Body of pancreas (tissue), 4 donors: Measurements from ENCODE around the gene SH2B3. TPM values are rescaled to one million over a fixed set of nuclear protein-coding genes. Genes with fewer than 3 reads are reported as not detected.
"Not testable (repeated sequence)": the region's sequence is repeated elsewhere in the genome, so short reads cannot be mapped to it uniquely, and the experiment has no call there.

Experiments used
- ATAC-seq: fragments of 150-250 bp; one replicate; pipeline ENCODE4 v1.9.1; 2016
- DNase-seq, 4 donors: peaks; one replicate each; pipeline ENCODE4 v3.0.0-alpha.2; 2019
- H3K27ac ChIP-seq, 4 donors: fragments of 200-600 bp; sonication (generic); 1 replicate in 3 of 4; 2 replicates in 1 of 4; pipeline versions ENCODE4 v1.5.1 to v1.6.1; 2016 to 2019; ENCODE audit warnings: mild to moderate bottlenecking in 1 of 4, mixed read lengths in 1 of 4, moderate library complexity in 1 of 4
- H3K27me3 ChIP-seq, 2 donors: fragments of 200-600 bp; sonication (generic); one replicate each; pipeline ENCODE4 v1.6.0; 2016; ENCODE audit warnings: mild to moderate bottlenecking in 1 of 2
- H3K36me3 ChIP-seq, 2 donors: fragments of 200-600 bp; sonication (generic); replicated peaks in 1 of 2; 2 replicates each; pipeline ENCODE4 v1.5.1; 2016; ENCODE audit warnings: low read depth in 2 of 2; ENCODE audit not compliant: insufficient read depth in 1 of 2
- H3K4me1 ChIP-seq: fragments of 200-600 bp; sonication (generic); one replicate; pipeline ENCODE4 v1.6.0; 2016
- H3K4me3 ChIP-seq, 2 donors: fragments of 200-600 bp; sonication (generic); 1 replicate in 1 of 2; 2 replicates in 1 of 2; pipeline ENCODE4 v1.5.1; 2016 to 2019
- H3K9me3 ChIP-seq, 3 donors: fragments of 200-600 bp; sonication (generic); 1 replicate in 2 of 3; 2 replicates in 1 of 3; pipeline ENCODE4 v1.5.1; 2016
- CTCF ChIP-seq, 7 experiments: fragments of 450-650 bp in 4 of 7; fragments of 200-600 bp in 3 of 7; sonication (generic) in 3 of 7; IDR thresholded peaks; one replicate each; pipeline ENCODE4 v1.5.1; 2016 to 2019; ENCODE audit warnings: antibody characterized with exemption in 7 of 7
- POLR2A ChIP-seq, 3 donors: fragments of 450-650 bp; IDR thresholded peaks; one replicate each; pipeline ENCODE4 v1.6.1; 2016; ENCODE audit warnings: antibody characterized with exemption in 3 of 3, mild to moderate bottlenecking in 2 of 3
- WGBS, 2 donors: methylation state at CpG; one replicate each; pipeline ENCODE4 v1.1.5; 2017; 5-methylcytosine and 5-hydroxymethylcytosine counted together
- intact Hi-C: fragments of 100-400 bp; cut with DNase I; formaldehyde crosslinking; loops from one replicate; pipeline ENCODE4 v1.15.1; 2023
- total RNA-seq, 2 donors: library from RNA; depleted of rRNA; stranded (reverse); fragments of >200 nt; gene quantifications; one replicate each; pipeline ENCODE4 v1.1.0, GENCODE V29; 2016

SH2B3 gene
- total RNA-seq, 2 donors from 2014 or later: 23.1 to 41.9 TPM

DNA sequence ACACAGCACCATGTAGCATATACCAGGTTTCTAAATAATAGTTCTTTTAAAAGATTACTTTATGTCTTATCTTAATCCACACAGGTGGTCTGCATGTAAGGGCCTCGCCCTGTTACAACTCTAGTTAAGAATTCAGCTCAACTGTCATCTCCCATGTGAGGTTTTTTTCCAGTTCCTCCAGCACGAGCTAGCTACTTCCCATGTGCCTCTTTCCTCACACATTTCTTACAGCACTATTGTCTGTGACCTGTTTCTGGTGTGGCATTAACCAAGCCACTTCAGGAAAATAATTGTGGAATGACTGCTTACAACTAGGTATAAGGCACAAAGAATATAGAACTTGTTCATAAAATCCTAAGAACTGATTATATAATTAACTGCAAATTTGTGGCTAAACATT lies 65.5 kb downstream of the SH2B3 start:
- H3K27ac ChIP-seq: no peak overlapping the region
- H3K9me3 ChIP-seq: no peaks in the 10 kb centered on the region
- H3K4me3 ChIP-seq: no peak overlapping the region
- WGBS, 2 donors: 22 to 39% methylated on average over 2 of the region's 2 CpGs
- DNase-seq (no peak), ATAC-seq (no peak)
- TF ChIP-seq CTCF (IDR thresholded peaks at IDR 0.05): no peak
- TF ChIP-seq POLR2A (IDR thresholded peaks at IDR 0.05): no peak
- intact Hi-C loops: no loop called here
- H3K27me3 ChIP-seq: no peaks in the 10 kb centered on the region
- peaks cover 17% of the 10 kb centered on the region for H3K4me1 ChIP-seq
- peaks cover 0 to 13% of the 10 kb centered on the region in 2 donors for H3K36me3 ChIP-seq

DNA sequence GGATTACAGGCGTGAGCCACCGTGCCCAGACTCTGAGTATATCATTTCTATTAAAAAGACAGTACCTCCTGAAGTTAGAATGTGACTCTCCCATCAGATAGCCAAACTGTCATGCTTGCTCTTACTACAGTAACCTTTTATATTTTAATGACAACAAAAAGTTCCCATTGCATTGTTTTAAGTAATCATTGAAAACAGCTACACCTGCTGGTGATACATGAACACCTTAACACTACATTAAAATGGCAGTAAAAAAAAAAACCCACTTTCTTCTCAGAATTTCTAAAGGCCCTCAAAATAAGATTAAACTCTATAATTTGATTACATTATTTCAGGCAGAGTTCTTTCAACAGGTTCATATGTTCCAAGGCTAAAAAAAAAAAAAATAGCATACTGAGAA lies 76.7 kb downstream of the SH2B3 start:
- no peak overlapping the region for H3K27ac ChIP-seq
- WGBS, 2 donors: 93 to 94% methylated on average over 2 of the region's 2 CpGs
- H3K36me3 ChIP-seq: peaks cover 12 to 20% of the 10 kb centered on the region in 2 donors
- intact Hi-C loops: no loop called here
- H3K4me1 ChIP-seq: no peaks in the 10 kb centered on the region
- no peak for DNase-seq
- no peak for ATAC-seq
- no peaks in the 10 kb centered on the region for H3K27me3 ChIP-seq
- TF ChIP-seq CTCF (IDR thresholded peaks at IDR 0.05) (peak in 4 of 7 experiments; percentile 17 to 35 (median 27)), POLR2A (IDR thresholded peaks at IDR 0.05) (no peak)
- H3K9me3 ChIP-seq: no peaks in the 10 kb centered on the region
- H3K4me3 ChIP-seq: no peak overlapping the region

DNA sequence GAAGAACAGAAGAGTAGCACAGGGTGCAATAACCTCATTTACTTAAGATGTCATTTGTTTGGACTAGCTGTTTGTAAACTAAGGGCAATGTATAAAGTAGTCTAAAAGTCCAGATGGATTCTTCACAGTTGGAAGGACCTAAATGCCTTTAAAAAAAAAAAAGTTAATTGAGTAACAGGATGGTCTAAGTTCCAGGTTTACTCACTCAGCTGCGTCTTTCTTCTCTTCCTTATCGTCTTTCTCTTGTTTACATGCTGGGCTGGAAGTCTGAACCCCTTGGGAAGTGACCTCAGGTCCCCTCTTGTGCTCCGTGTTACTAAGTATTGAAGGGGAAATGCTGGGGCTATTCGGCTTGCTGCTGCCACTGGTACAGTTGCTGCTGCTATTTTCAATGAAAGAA lies 82.5 kb downstream of the SH2B3 start:
- H3K36me3 ChIP-seq: peaks cover 12 to 27% of the 10 kb centered on the region in 2 donors
- peak; percentile 9 for ATAC-seq
- no peak overlapping the region for H3K4me3 ChIP-seq
- H3K27me3 ChIP-seq: no peaks in the 10 kb centered on the region
- no peaks in the 10 kb centered on the region for H3K9me3 ChIP-seq
- DNase-seq: peak in 2 of 4 donors; percentile 22 to 29
- no peak overlapping the region for H3K27ac ChIP-seq
- no peaks in the 10 kb centered on the region for H3K4me1 ChIP-seq
- WGBS, 2 donors: 22 to 50% methylated on average over 4 of the region's 4 CpGs
- intact Hi-C loops: no loop called here
- TF ChIP-seq CTCF (IDR thresholded peaks at IDR 0.05): no peak

DNA sequence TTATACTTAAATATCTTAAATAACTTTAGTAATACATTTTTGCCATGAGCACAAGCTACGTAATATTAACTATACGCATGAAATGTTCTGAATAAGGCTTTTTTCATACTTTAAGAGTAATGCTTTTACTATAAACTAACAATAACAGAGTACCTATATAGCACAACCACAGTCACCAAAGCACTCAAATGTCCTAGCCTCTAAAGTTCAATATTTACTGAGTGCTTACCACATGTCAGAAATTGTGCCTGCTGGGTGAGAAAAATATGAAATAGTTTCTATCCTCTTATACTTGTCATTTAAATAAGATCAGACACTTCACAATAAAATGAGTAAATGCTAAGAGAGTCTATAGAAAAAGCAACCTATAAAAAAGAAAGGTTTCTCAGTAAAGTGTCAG lies 83.1 kb downstream of the SH2B3 start:
- H3K27me3 ChIP-seq: no peaks in the 10 kb centered on the region
- intact Hi-C loops: no loop called here
- WGBS, 2 donors: 87 to 94% methylated on average over 2 of the region's 2 CpGs
- H3K27ac ChIP-seq: no peak overlapping the region
- TF ChIP-seq POLR2A (IDR thresholded peaks at IDR 0.05) (no peak), CTCF (IDR thresholded peaks at IDR 0.05) (no peak)
- H3K36me3 ChIP-seq: peaks cover 12 to 24% of the 10 kb centered on the region in 2 donors
- H3K4me1 ChIP-seq: no peaks in the 10 kb centered on the region
- H3K9me3 ChIP-seq: no peaks in the 10 kb centered on the region
- no peak overlapping the region for H3K4me3 ChIP-seq
- ATAC-seq (no peak), DNase-seq (no peak)

- H3K9me3 ChIP-seq, H3K4me1 ChIP-seq, DNase-seq, intact Hi-C loops, H3K36me3 ChIP-seq, ATAC-seq, H3K27ac ChIP-seq, H3K4me3 ChIP-seq, H3K27me3 ChIP-seq: not testable (repeated sequence)
- WGBS, 2 donors: 86 to 92% methylated on average over 7 of the region's 7 CpGs
Observed at GRCh38 chr12:111492979-111493378, 87.3 kb downstream of the SH2B3 start.
